ENCODE results near the gene C11orf87.

The C11orf87 gene

GRCh38 chr11:109421981-109422869 lies at the start of gene C11orf87:
Gene C11orf87 (plus strand): TSS chr11:109422190. CDS start chr11:109423634, 1,444 bp downstream.
- FAIRE-seq = no peak

GRCh38 chr11:109374032-109374431 lies 48.0 kb upstream of the C11orf87 start:
- FAIRE-seq = no peak

- no peak for FAIRE-seq
Observed at GRCh38 chr11:109374441-109374840, 47.5 kb upstream of the C11orf87 start.

- no peak for FAIRE-seq
Observed at GRCh38 chr11:109377039-109377742, 44.8 kb upstream of the C11orf87 start.

- no peak for FAIRE-seq
Observed at GRCh38 chr11:109378034-109378433, 44.0 kb upstream of the C11orf87 start.

- no peak for FAIRE-seq
Observed at GRCh38 chr11:109383306-109383705, 38.7 kb upstream of the C11orf87 start.

- no peak for FAIRE-seq
Observed at GRCh38 chr11:109384873-109385272, 37.1 kb upstream of the C11orf87 start.

- FAIRE-seq = no peak
Observed at GRCh38 chr11:109388982-109389381, 33.0 kb upstream of the C11orf87 start.

GRCh38 chr11:109390752-109391151 lies 31.2 kb upstream of the C11orf87 start:
- FAIRE-seq = no peak

- FAIRE-seq = no peak
Observed at GRCh38 chr11:109401545-109401944, 20.4 kb upstream of the C11orf87 start.

- no peak for FAIRE-seq
Observed at GRCh38 chr11:109405671-109406070, 16.3 kb upstream of the C11orf87 start.

- FAIRE-seq = no peak
Observed at GRCh38 chr11:109416601-109417000, 5.4 kb upstream of the C11orf87 start.

- no peak for FAIRE-seq
Observed at GRCh38 chr11:109422870-109423465, 978 bp downstream of the C11orf87 start.

GRCh38 chr11:109423466-109424190 lies 1.6 kb downstream of the C11orf87 start:
- FAIRE-seq = no peak

GRCh38 chr11:109424901-109425300 lies 2.9 kb downstream of the C11orf87 start:
- no peak for FAIRE-seq

GRCh38 chr11:109425554-109425953 lies 3.6 kb downstream of the C11orf87 start:
- no peak for FAIRE-seq

- no peak for FAIRE-seq
Observed at GRCh38 chr11:109426442-109427240, 4.7 kb downstream of the C11orf87 start.

- FAIRE-seq = no peak
Observed at GRCh38 chr11:109432105-109432504, 10.1 kb downstream of the C11orf87 start.

GRCh38 chr11:109433753-109434256 lies 11.8 kb downstream of the C11orf87 start:
- no peak for FAIRE-seq

- no peak for FAIRE-seq
Observed at GRCh38 chr11:109435121-109435742, 13.2 kb downstream of the C11orf87 start.

GRCh38 chr11:109439684-109440083 lies 17.7 kb downstream of the C11orf87 start:
- FAIRE-seq = no peak
